ENCODE results near the gene FNDC1. TPM values are rescaled to one million over a fixed set of nuclear protein-coding genes. Genes with fewer than 3 reads are reported as not detected.

The FNDC1 gene
- total and polyA plus RNA-seq, 4 donors = 0.38 to 2.5 (median 1.1) TPM

- H3K4me3 ChIP-seq (ENCODE audit: low read length in 2 of 2) = no peak overlapping the region
- H3K27me3 ChIP-seq (ENCODE audit: control insufficient read depth in 1 of 2, insufficient read depth in 2 of 2, low read length in 1 of 2) = no peaks in the 10 kb centered on the region
- intact Hi-C loops (cut with DNase I) = no loop called here
- H3K36me3 ChIP-seq (ENCODE audit: control insufficient read depth in 1 of 2, insufficient read depth in 2 of 2, low read length in 1 of 2) = no peaks in the 10 kb centered on the region
- H3K9me3 ChIP-seq (ENCODE audit: control insufficient read depth, low read length) = no peaks in the 10 kb centered on the region
- 58 to 59% methylated on average over 4 of the region's 4 CpGs for WGBS, 2 donors
- ATAC-seq (ENCODE audit: low FRiP score) (no peak), DNase-seq (no peak)
- H3K4me1 ChIP-seq (ENCODE audit: control insufficient read depth in 1 of 2, insufficient read depth in 2 of 2, low read length in 2 of 2) = peaks cover 0 to 4% of the 10 kb centered on the region in 2 donors
- no peak overlapping the region for H3K27ac ChIP-seq (ENCODE audit: low read depth in 1 of 2, low read length in 2 of 2)
These were observed 91.0 kb downstream of the FNDC1 start for GRCh38 chr6:159260208-159260607.

GRCh38 chr6:159261995-159262394 is 92.8 kb downstream of the FNDC1 start:
- ATAC-seq (ENCODE audit: low FRiP score) (no peak), DNase-seq (no peak)
- Histone ChIP-seq H3K9me3 (ENCODE audit: control insufficient read depth, low read length) (no peaks in the 10 kb centered on the region), H3K36me3 (ENCODE audit: control insufficient read depth in 1 of 2, insufficient read depth in 2 of 2, low read length in 1 of 2) (no peaks in the 10 kb centered on the region), H3K27ac (ENCODE audit: low read depth in 1 of 2, low read length in 2 of 2) (no peak overlapping the region), H3K4me3 (ENCODE audit: low read length in 2 of 2) (no peak overlapping the region), H3K27me3 (ENCODE audit: control insufficient read depth in 1 of 2, insufficient read depth in 2 of 2, low read length in 1 of 2) (no peaks in the 10 kb centered on the region), H3K4me1 (ENCODE audit: control insufficient read depth in 1 of 2, insufficient read depth in 2 of 2, low read length in 2 of 2) (peaks cover 0 to 4% of the 10 kb centered on the region in 2 donors)
- intact Hi-C loops (cut with DNase I) = loop anchor here in 1 of 2 donors (2.0 kb wide), 1 partner anchor 41 kb away; no protein-coding TSS in a partner anchor

GRCh38 chr6:159262586-159262985 is 93.4 kb downstream of the FNDC1 start:
- no peak overlapping the region for H3K4me3 ChIP-seq (ENCODE audit: low read length in 2 of 2)
- no peak for DNase-seq
- H3K36me3 ChIP-seq (ENCODE audit: control insufficient read depth in 1 of 2, insufficient read depth in 2 of 2, low read length in 1 of 2) = no peaks in the 10 kb centered on the region
- no peaks in the 10 kb centered on the region for H3K9me3 ChIP-seq (ENCODE audit: control insufficient read depth, low read length)
- no peak for ATAC-seq (ENCODE audit: low FRiP score)
- H3K4me1 ChIP-seq (ENCODE audit: control insufficient read depth in 1 of 2, insufficient read depth in 2 of 2, low read length in 2 of 2) = peaks cover 0 to 4% of the 10 kb centered on the region in 2 donors
- H3K27ac ChIP-seq (ENCODE audit: low read depth in 1 of 2, low read length in 2 of 2) = no peak overlapping the region
- H3K27me3 ChIP-seq (ENCODE audit: control insufficient read depth in 1 of 2, insufficient read depth in 2 of 2, low read length in 1 of 2) = no peaks in the 10 kb centered on the region
- 55 to 57% methylated on average over 2 of the region's 2 CpGs for WGBS, 2 donors
- intact Hi-C loops (cut with DNase I) = loop anchor here in 1 of 2 donors (2.0 kb wide), 1 partner anchor 42 kb away; no protein-coding TSS in a partner anchor

GRCh38 chr6:159267165-159267564 is 98.0 kb downstream of the FNDC1 start:
- 63 to 70% methylated on average over 4 of the region's 4 CpGs for WGBS, 2 donors
- H3K27me3 ChIP-seq (ENCODE audit: control insufficient read depth in 1 of 2, insufficient read depth in 2 of 2, low read length in 1 of 2) = no peaks in the 10 kb centered on the region
- peaks cover 0 to 4% of the 10 kb centered on the region in 2 donors for H3K4me1 ChIP-seq (ENCODE audit: control insufficient read depth in 1 of 2, insufficient read depth in 2 of 2, low read length in 2 of 2)
- intact Hi-C loops (cut with DNase I) = no loop called here
- ATAC-seq (ENCODE audit: low FRiP score) (no peak), DNase-seq (no peak)
- H3K27ac ChIP-seq (ENCODE audit: low read depth in 1 of 2, low read length in 2 of 2) = no peak overlapping the region
- no peak overlapping the region for H3K4me3 ChIP-seq (ENCODE audit: low read length in 2 of 2)
- no peaks in the 10 kb centered on the region for H3K9me3 ChIP-seq (ENCODE audit: control insufficient read depth, low read length)
- no peaks in the 10 kb centered on the region for H3K36me3 ChIP-seq (ENCODE audit: control insufficient read depth in 1 of 2, insufficient read depth in 2 of 2, low read length in 1 of 2)

- Histone ChIP-seq H3K27ac (ENCODE audit: low read depth in 1 of 2, low read length in 2 of 2) (no peak overlapping the region), H3K4me3 (ENCODE audit: low read length in 2 of 2) (no peak overlapping the region), H3K4me1 (ENCODE audit: control insufficient read depth in 1 of 2, insufficient read depth in 2 of 2, low read length in 2 of 2) (no peaks in the 10 kb centered on the region), H3K27me3 (ENCODE audit: control insufficient read depth in 1 of 2, insufficient read depth in 2 of 2, low read length in 1 of 2) (no peaks in the 10 kb centered on the region), H3K36me3 (ENCODE audit: control insufficient read depth in 1 of 2, insufficient read depth in 2 of 2, low read length in 1 of 2) (no peaks in the 10 kb centered on the region), H3K9me3 (ENCODE audit: control insufficient read depth, low read length) (no peaks in the 10 kb centered on the region)
- no peak for ATAC-seq (ENCODE audit: low FRiP score)
- no peak for DNase-seq
- WGBS, 2 donors = 97% methylated on average over 1 of the region's 1 CpG
- intact Hi-C loops (cut with DNase I) = no loop called here
These were observed 99.3 kb downstream of the FNDC1 start for GRCh38 chr6:159268511-159268910.

GRCh38 chr6:159271257-159271656 is 102.1 kb downstream of the FNDC1 start:
- DNase-seq (no peak), ATAC-seq (ENCODE audit: low FRiP score) (no peak)
- H3K27me3 ChIP-seq (ENCODE audit: control insufficient read depth in 1 of 2, insufficient read depth in 2 of 2, low read length in 1 of 2) = no peaks in the 10 kb centered on the region
- H3K36me3 ChIP-seq (ENCODE audit: control insufficient read depth in 1 of 2, insufficient read depth in 2 of 2, low read length in 1 of 2) = no peaks in the 10 kb centered on the region
- no peak overlapping the region for H3K27ac ChIP-seq (ENCODE audit: low read depth in 1 of 2, low read length in 2 of 2)
- WGBS, 2 donors = 84 to 85% methylated on average over 10 of the region's 10 CpGs
- H3K4me3 ChIP-seq (ENCODE audit: low read length in 2 of 2) = no peak overlapping the region
- intact Hi-C loops (cut with DNase I) = no loop called here
- H3K4me1 ChIP-seq (ENCODE audit: control insufficient read depth in 1 of 2, insufficient read depth in 2 of 2, low read length in 2 of 2) = no peaks in the 10 kb centered on the region
- H3K9me3 ChIP-seq (ENCODE audit: control insufficient read depth, low read length) = no peaks in the 10 kb centered on the region

GRCh38 chr6:159278626-159279025 is 109.4 kb downstream of the FNDC1 start:
- Histone ChIP-seq H3K27me3 (ENCODE audit: control insufficient read depth in 1 of 2, insufficient read depth in 2 of 2, low read length in 1 of 2) (no peaks in the 10 kb centered on the region), H3K27ac (ENCODE audit: low read depth in 1 of 2, low read length in 2 of 2) (no peak overlapping the region), H3K4me3 (ENCODE audit: low read length in 2 of 2) (no peak overlapping the region), H3K9me3 (ENCODE audit: control insufficient read depth, low read length) (no peaks in the 10 kb centered on the region), H3K4me1 (ENCODE audit: control insufficient read depth in 1 of 2, insufficient read depth in 2 of 2, low read length in 2 of 2) (no peaks in the 10 kb centered on the region), H3K36me3 (ENCODE audit: control insufficient read depth in 1 of 2, insufficient read depth in 2 of 2, low read length in 1 of 2) (no peaks in the 10 kb centered on the region)
- ATAC-seq (ENCODE audit: low FRiP score) (no peak), DNase-seq (no peak)
- intact Hi-C loops (cut with DNase I) = no loop called here

GRCh38 chr6:159279790-159280277 is 110.6 kb downstream of the FNDC1 start:
- Histone ChIP-seq H3K4me1 (ENCODE audit: control insufficient read depth in 1 of 2, insufficient read depth in 2 of 2, low read length in 2 of 2) (no peaks in the 10 kb centered on the region), H3K36me3 (ENCODE audit: control insufficient read depth in 1 of 2, insufficient read depth in 2 of 2, low read length in 1 of 2) (no peaks in the 10 kb centered on the region), H3K27ac (ENCODE audit: low read depth in 1 of 2, low read length in 2 of 2) (no peak overlapping the region), H3K9me3 (ENCODE audit: control insufficient read depth, low read length) (no peaks in the 10 kb centered on the region), H3K27me3 (ENCODE audit: control insufficient read depth in 1 of 2, insufficient read depth in 2 of 2, low read length in 1 of 2) (no peaks in the 10 kb centered on the region), H3K4me3 (ENCODE audit: low read length in 2 of 2) (no peak overlapping the region)
- ATAC-seq (ENCODE audit: low FRiP score) = no peak
- intact Hi-C loops (cut with DNase I) = no loop called here
- no peak for DNase-seq
- 69 to 78% methylated on average over 10 of the region's 10 CpGs for WGBS, 2 donors

- 31 to 32% methylated on average over 5 of the region's 5 CpGs for WGBS, 2 donors
- Histone ChIP-seq H3K27me3 (ENCODE audit: control insufficient read depth in 1 of 2, insufficient read depth in 2 of 2, low read length in 1 of 2) (no peaks in the 10 kb centered on the region), H3K36me3 (ENCODE audit: control insufficient read depth in 1 of 2, insufficient read depth in 2 of 2, low read length in 1 of 2) (no peaks in the 10 kb centered on the region), H3K27ac (ENCODE audit: low read depth in 1 of 2, low read length in 2 of 2) (no peak overlapping the region), H3K4me3 (ENCODE audit: low read length in 2 of 2) (no peak overlapping the region), H3K9me3 (ENCODE audit: control insufficient read depth, low read length) (no peaks in the 10 kb centered on the region), H3K4me1 (ENCODE audit: control insufficient read depth in 1 of 2, insufficient read depth in 2 of 2, low read length in 2 of 2) (no peaks in the 10 kb centered on the region)
- intact Hi-C loops (cut with DNase I) = no loop called here
- ATAC-seq (ENCODE audit: low FRiP score) = no peak
- no peak for DNase-seq
These were observed 113.2 kb downstream of the FNDC1 start for GRCh38 chr6:159282421-159282820.
